Mesendoderm (in vitro differentiated cells): ENCODE results near the gene ZNF253. TPM values are rescaled to one million over a fixed set of nuclear protein-coding genes. Genes with fewer than 3 reads are reported as not detected.
A peak's percentile ranks its signal among the peaks of the same experiment; 100 is the strongest.

Experiments used
- DNase-seq: peaks from one replicate; pipeline ENCODE4 v3.0.0; 2013
- H2AK5ac ChIP-seq: 2 replicates; pipeline ENCODE4 v1.6.1; 2013; ENCODE audit warnings: low read length, inconsistent platforms
- H2BK120ac ChIP-seq: 2 replicates; pipeline ENCODE4 v1.6.1; 2013; ENCODE audit warnings: low read depth, mild to moderate bottlenecking, low read length, moderate library complexity, mixed read lengths
- H2BK15ac ChIP-seq: replicated peaks from 2 replicates; pipeline ENCODE4 v1.6.1; 2013; ENCODE audit warnings: low read depth, mild to moderate bottlenecking, moderate library complexity
- H2BK5ac ChIP-seq: 2 replicates; pipeline ENCODE4 v1.6.1; 2013; ENCODE audit warnings: low read length, inconsistent platforms
- H3K18ac ChIP-seq: 2 replicates; pipeline ENCODE4 v1.6.1; 2013; ENCODE audit warnings: mild to moderate bottlenecking, low read length, mixed read lengths
- H3K23ac ChIP-seq: one replicate; pipeline ENCODE4 v1.6.1; 2013; ENCODE audit warnings: low read length
- H3K27ac ChIP-seq: 2 replicates; pipeline ENCODE4 v1.5.1; 2013; ENCODE audit warnings: low read depth, mild to moderate bottlenecking, inconsistent platforms, low read length, moderate library complexity
- H3K27me3 ChIP-seq: 2 replicates; pipeline ENCODE4 v1.6.1; 2013; ENCODE audit warnings: low read length, control low read depth, mild to moderate bottlenecking, inconsistent platforms; ENCODE audit not compliant: insufficient read depth, poor library complexity
- H3K36me3 ChIP-seq: 2 replicates; pipeline ENCODE4 v1.6.1; 2013; ENCODE audit warnings: low read length, inconsistent platforms; ENCODE audit not compliant: control insufficient read depth, insufficient read depth
- H3K4ac ChIP-seq: one replicate; pipeline ENCODE4 v1.6.1; 2013; ENCODE audit warnings: low read depth, mild to moderate bottlenecking, low read length, moderate library complexity
- H3K4me1 ChIP-seq: 2 replicates; pipeline ENCODE4 v1.6.1; 2013; ENCODE audit warnings: low read depth, low read length, inconsistent platforms; ENCODE audit not compliant: control insufficient read depth
- H3K4me2 ChIP-seq: 2 replicates; pipeline ENCODE4 v1.6.1; 2013; ENCODE audit warnings: low read length
- H3K4me3 ChIP-seq: 2 replicates; pipeline ENCODE4 v1.5.1; 2013; ENCODE audit warnings: mild to moderate bottlenecking, low read length
- H3K56ac ChIP-seq: one replicate; pipeline ENCODE4 v1.6.1; 2013; ENCODE audit warnings: low read length
- H3K79me1 ChIP-seq: 2 replicates; pipeline ENCODE4 v1.6.1; 2013; ENCODE audit warnings: low read length, inconsistent platforms
- H3K79me2 ChIP-seq: 2 replicates; pipeline ENCODE4 v1.6.1; 2013; ENCODE audit warnings: mild to moderate bottlenecking, low read length; ENCODE audit not compliant: control insufficient read depth, insufficient read depth
- H3K9ac ChIP-seq: 2 replicates; pipeline ENCODE4 v1.6.1; 2013; ENCODE audit warnings: low read length, inconsistent platforms
- H4K5ac ChIP-seq: one replicate; pipeline ENCODE4 v1.6.1; 2013; ENCODE audit warnings: low read length
- H4K8ac ChIP-seq: one replicate; pipeline ENCODE4 v1.6.1; 2013; ENCODE audit warnings: low read depth, mild to moderate bottlenecking, control low read depth, low read length, moderate library complexity
- WGBS: extraction: QIAGEN DNeasy Blood & Tissue Kit; methylation state at CpG from one replicate; pipeline ENCODE4 v1.1.7; 2013; ENCODE audit warnings: low lambda C conversion rate, missing lambda C conversion rate; ENCODE audit not compliant: insufficient coverage; ENCODE audit errors: extremely low coverage; 5-methylcytosine and 5-hydroxymethylcytosine counted together
- polyA plus RNA-seq, 2 experiments: library from polyadenylated mRNA; stranded (reverse); fragments of 200-250 nt; gene quantifications; one replicate each; pipeline ENCODE4 v1.2.3, GENCODE V29; 2013

Gene ZNF253
- polyA plus RNA-seq (2013, experiment 1 of 2): 33.6 TPM
- polyA plus RNA-seq (2013, experiment 2 of 2): 33.9 TPM

GRCh38 chr19:19865750-19866610 is at the start of gene ZNF253:
TSS of gene ZNF253 (plus strand) at chr19:19865882. CDS start at chr19:19865997, 115 bp downstream.
- Histone ChIP-seq H2AK5ac (no peak within 1 kb of the TSS), H3K4me3 (peak within 1 kb of the TSS; percentile 92), H4K8ac (no peak within 1 kb of the TSS), H3K23ac (no peak within 1 kb of the TSS), H2BK120ac (no peak within 1 kb of the TSS), H3K4me2 (peak within 1 kb of the TSS; percentile 56), H3K18ac (peak within 1 kb of the TSS; percentile 78), H3K27me3 (no peaks in the 10 kb centered on the region), H3K4ac (peak within 1 kb of the TSS; percentile 90), H2BK5ac (peak within 1 kb of the TSS; percentile 75), H3K56ac (peak within 1 kb of the TSS; percentile 99), H2BK15ac (no peak within 1 kb of the TSS), H3K36me3 (no peaks in the 10 kb centered on the region), H3K4me1 (no peaks in the 10 kb centered on the region), H3K79me1 (no peaks in the 10 kb centered on the region), H3K79me2 (peaks cover 44% of the 10 kb centered on the region), H4K5ac (no peak within 1 kb of the TSS), H3K27ac (peak within 1 kb of the TSS; percentile 92), H3K9ac (peak within 1 kb of the TSS; percentile 99)
- WGBS: no CpG with 5 or more reads among the region's 43 CpGs
- DNase-seq: peak; percentile 99

DNA sequence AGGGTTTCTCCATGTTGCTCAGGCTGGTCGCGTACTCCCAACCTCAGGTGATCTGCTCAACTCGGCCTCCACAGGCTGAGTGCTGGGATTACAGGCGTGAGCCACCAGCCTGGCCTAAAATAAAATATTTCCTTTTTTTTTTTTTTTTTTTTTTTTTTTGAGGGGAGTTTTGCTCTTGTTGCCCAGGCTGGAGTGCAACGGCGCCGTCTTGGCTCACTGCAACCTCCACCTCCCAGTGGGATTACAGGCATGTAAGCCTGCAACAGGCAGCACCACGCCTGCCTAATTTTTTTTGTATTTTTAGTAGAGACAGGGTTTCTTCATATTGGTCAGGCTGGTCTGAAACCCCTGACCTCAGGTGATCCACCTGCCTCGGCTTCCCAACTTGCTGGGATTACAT is 49.0 kb upstream of the ZNF253 start:
- Histone ChIP-seq H3K23ac (no peak overlapping the region), H4K8ac (no peak overlapping the region), H2BK15ac (no peak overlapping the region), H3K27me3 (no peaks in the 10 kb centered on the region), H2AK5ac (no peak overlapping the region), H4K5ac (no peak overlapping the region), H3K4me3 (no peak overlapping the region), H2BK5ac (no peak overlapping the region), H3K79me1 (peaks cover 9% of the 10 kb centered on the region), H3K4me1 (no peaks in the 10 kb centered on the region), H3K27ac (no peak overlapping the region), H2BK120ac (no peak overlapping the region), H3K79me2 (peaks cover 19% of the 10 kb centered on the region), H3K4me2 (no peak overlapping the region), H3K9ac (no peak overlapping the region), H3K4ac (no peak overlapping the region), H3K56ac (no peak overlapping the region), H3K18ac (no peak overlapping the region), H3K36me3 (peaks cover 1% of the 10 kb centered on the region)
- peak; percentile 17 for DNase-seq
- no CpG with 5 or more reads among the region's 9 CpGs for WGBS

DNA sequence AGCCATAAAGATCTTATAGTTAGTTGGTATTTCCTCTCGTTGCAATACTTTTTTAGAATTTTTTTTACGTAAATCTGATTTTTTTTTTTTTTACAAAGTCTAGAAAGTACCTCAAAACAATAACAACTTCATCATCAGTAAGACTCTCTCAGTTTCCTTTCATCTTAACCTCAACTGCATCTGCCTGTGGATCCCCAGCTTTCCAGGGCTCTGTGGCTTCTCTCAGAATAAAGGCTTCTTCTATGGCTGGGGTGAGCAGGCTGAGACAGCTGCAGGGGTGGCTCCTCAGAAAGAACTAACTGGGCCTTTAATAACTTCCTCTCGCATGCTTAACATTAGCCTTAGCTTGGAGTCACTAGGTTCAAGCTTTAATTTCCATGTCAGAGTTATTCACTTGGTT is 48.3 kb upstream of the ZNF253 start:
- Histone ChIP-seq H3K18ac (no peak overlapping the region), H3K79me1 (peaks cover 9% of the 10 kb centered on the region), H3K9ac (no peak overlapping the region), H3K56ac (no peak overlapping the region), H3K79me2 (peaks cover 19% of the 10 kb centered on the region), H3K27me3 (no peaks in the 10 kb centered on the region), H2AK5ac (no peak overlapping the region), H4K8ac (no peak overlapping the region), H2BK15ac (no peak overlapping the region), H3K4me3 (no peak overlapping the region), H3K4ac (no peak overlapping the region), H3K4me1 (no peaks in the 10 kb centered on the region), H4K5ac (no peak overlapping the region), H3K27ac (no peak overlapping the region), H2BK5ac (no peak overlapping the region), H2BK120ac (no peak overlapping the region), H3K4me2 (no peak overlapping the region), H3K23ac (no peak overlapping the region), H3K36me3 (peaks cover 1% of the 10 kb centered on the region)
- peak; percentile 3 for DNase-seq
- no CpG with 5 or more reads among the region's 3 CpGs for WGBS

DNA sequence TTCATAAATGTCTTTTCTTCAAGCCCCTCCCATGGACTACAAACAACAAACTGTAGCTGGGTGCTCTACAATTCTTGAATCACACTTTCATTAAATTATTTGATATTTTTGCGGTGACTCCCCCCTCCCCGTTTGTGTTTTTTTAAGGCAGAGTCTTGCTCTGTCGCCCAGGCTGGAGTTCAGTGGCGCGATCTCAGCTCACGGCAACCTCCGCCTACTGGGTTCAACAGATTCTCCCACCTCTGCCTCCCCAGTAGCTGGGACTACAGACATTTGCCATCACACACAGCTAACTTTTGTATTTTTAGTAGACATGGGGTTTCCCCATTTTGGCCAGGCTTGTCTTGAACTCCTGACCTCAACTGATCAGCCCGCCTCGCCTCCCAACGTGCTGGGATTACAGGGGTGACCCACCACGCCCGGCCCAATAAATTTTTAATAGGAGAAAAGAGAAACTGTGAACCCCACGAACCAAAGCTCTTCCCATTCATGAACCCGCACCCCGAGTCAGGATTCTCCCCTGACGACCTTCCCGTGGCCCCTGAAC is 44.8 kb upstream of the ZNF253 start:
- no CpG with 5 or more reads among the region's 17 CpGs for WGBS
- no peaks in the 10 kb centered on the region for H3K36me3 ChIP-seq
- no peaks in the 10 kb centered on the region for H3K27me3 ChIP-seq
- no peak overlapping the region for H2BK15ac ChIP-seq
- H3K4ac ChIP-seq: no peak overlapping the region
- peak overlapping the region; percentile 81 for H3K4me3 ChIP-seq
- peak overlapping the region; percentile 34 for H3K18ac ChIP-seq
- no peak overlapping the region for H4K8ac ChIP-seq
- peak overlapping the region; percentile 61 for H3K4me2 ChIP-seq
- peak overlapping the region; percentile 74 for H3K27ac ChIP-seq
- peak overlapping the region; percentile 89 for H3K23ac ChIP-seq
- H2BK120ac ChIP-seq: no peak overlapping the region
- DNase-seq: peak; percentile 4
- no peaks in the 10 kb centered on the region for H3K4me1 ChIP-seq
- H3K9ac ChIP-seq: peak overlapping the region; percentile 90
- H3K79me2 ChIP-seq: peaks cover 14% of the 10 kb centered on the region
- peaks cover 5% of the 10 kb centered on the region for H3K79me1 ChIP-seq
- H3K56ac ChIP-seq: peak overlapping the region; percentile 98
- no peak overlapping the region for H2AK5ac ChIP-seq
- H2BK5ac ChIP-seq: no peak overlapping the region
- H4K5ac ChIP-seq: no peak overlapping the region

- no peaks in the 10 kb centered on the region for H3K4me1 ChIP-seq
- H3K9ac ChIP-seq: peak within 1 kb of the TSS; percentile 90
- no peak within 1 kb of the TSS for H4K8ac ChIP-seq
- H3K4ac ChIP-seq: no peak within 1 kb of the TSS
- H2BK5ac ChIP-seq: no peak within 1 kb of the TSS
- peak; percentile 99 for DNase-seq
- no peak within 1 kb of the TSS for H2BK120ac ChIP-seq
- peaks cover 5% of the 10 kb centered on the region for H3K79me1 ChIP-seq
- peak within 1 kb of the TSS; percentile 89 for H3K23ac ChIP-seq
- H4K5ac ChIP-seq: no peak within 1 kb of the TSS
- H3K79me2 ChIP-seq: peaks cover 14% of the 10 kb centered on the region
- H3K36me3 ChIP-seq: no peaks in the 10 kb centered on the region
- H3K4me3 ChIP-seq: peak within 1 kb of the TSS; percentile 81
- H2BK15ac ChIP-seq: no peak within 1 kb of the TSS
- WGBS: no CpG with 5 or more reads among the region's 28 CpGs
- H3K27me3 ChIP-seq: no peaks in the 10 kb centered on the region
- no peak within 1 kb of the TSS for H2AK5ac ChIP-seq
- peak within 1 kb of the TSS; percentile 74 for H3K27ac ChIP-seq
- H3K18ac ChIP-seq: peak within 1 kb of the TSS; percentile 34
- H3K56ac ChIP-seq: peak within 1 kb of the TSS; percentile 98
- peak within 1 kb of the TSS; percentile 61 for H3K4me2 ChIP-seq
Observed at GRCh38 chr19:19821366-19821951, 44.2 kb upstream of the ZNF253 start, which contains the start of gene ZNF506. TSS of gene ZNF506 (minus strand) at chr19:19821750. CDS start at chr19:19821603, 147 bp downstream.
